ENCODE measurements around the gene ZFP82.

GRCh38 chr19:36449059-36449670 is 30.7 kb upstream of the ZFP82 start:
- no peak for TF ChIP-seq CTCF (IDR thresholded peaks at IDR 0.05; ENCODE audit: extremely low read depth in 1 of 2, insufficient read depth in 1 of 2, low read depth in 1 of 2, low read length in 2 of 2)
- TF ChIP-seq JUN (IDR thresholded peaks at IDR 0.05; ENCODE audit: borderline replicate concordance, insufficient read depth, insufficient read length, low read depth), result no peak
- TF ChIP-seq POLR2A (IDR thresholded peaks at IDR 0.05; ENCODE audit: low read depth, low read length), result no peak
- TF ChIP-seq POLR2AphosphoS5 (IDR thresholded peaks at IDR 0.05; ENCODE audit: insufficient read depth, low read depth, low read length), result no peak
- no peak for TF ChIP-seq MAX (IDR thresholded peaks at IDR 0.05; ENCODE audit: insufficient read depth, insufficient read length)
- TF ChIP-seq MYC (IDR thresholded peaks at IDR 0.05; ENCODE audit: low read depth, low read length), result no peak
- TF ChIP-seq EZH2 (IDR thresholded peaks at IDR 0.05; ENCODE audit: borderline replicate concordance, low read depth, low read length, severe bottlenecking), result no peak
- no peak for TF ChIP-seq FOS (IDR thresholded peaks at IDR 0.05; ENCODE audit: borderline replicate concordance, insufficient read depth, low read length)

Measured in endothelial cell of umbilical vein (primary cell).